Measurements from ENCODE around the gene GIT2.
"Not testable (repeated sequence)": the region's sequence is repeated elsewhere in the genome, so short reads cannot be mapped to it uniquely, and the experiment has no call there.

The GIT2 gene

GRCh38 chr12:110004598-110004997, 8.4 kb upstream of the GIT2 start:
- no peak for DNase-seq (ENCODE audit: low spot score)

- no peak for DNase-seq (ENCODE audit: low spot score)
Measured at GRCh38 chr12:110002676-110003515, 6.7 kb upstream of the GIT2 start.

GRCh38 chr12:110001596-110001995, 5.4 kb upstream of the GIT2 start:
- DNase-seq (ENCODE audit: low spot score): no peak

GRCh38 chr12:109999983-110000505, 3.9 kb upstream of the GIT2 start:
- DNase-seq (ENCODE audit: low spot score): no peak

- no peak for DNase-seq (ENCODE audit: low spot score)
Measured at GRCh38 chr12:109999649-109999971, 3.4 kb upstream of the GIT2 start.

GRCh38 chr12:109998904-109999648, 2.9 kb upstream of the GIT2 start, which contains the start of gene ANKRD13A:
Gene ANKRD13A (plus strand): TSS chr12:109999430. CDS start chr12:109999689, 259 bp downstream.
- peak; percentile 96 for DNase-seq (ENCODE audit: low spot score)

GRCh38 chr12:109998241-109998903, 2.2 kb upstream of the GIT2 start:
- no peak for DNase-seq (ENCODE audit: low spot score)

GRCh38 chr12:109997393-109997792, 1.2 kb upstream of the GIT2 start:
- no peak for DNase-seq (ENCODE audit: low spot score)

GRCh38 chr12:109996483-109996853, 300 bp upstream of the GIT2 start:
- DNase-seq (ENCODE audit: low spot score): no peak

GRCh38 chr12:109995361-109995685, 845 bp downstream of the GIT2 start:
- no peak for DNase-seq (ENCODE audit: low spot score)

GRCh38 chr12:109994401-109995175, 1.6 kb downstream of the GIT2 start:
- DNase-seq (ENCODE audit: low spot score): no peak

- no peak for DNase-seq (ENCODE audit: low spot score)
Measured at GRCh38 chr12:109993091-109993490, 3.1 kb downstream of the GIT2 start.

- DNase-seq (ENCODE audit: low spot score): no peak
Measured at GRCh38 chr12:109991586-109991985, 4.6 kb downstream of the GIT2 start.

GRCh38 chr12:109989380-109989779, 6.8 kb downstream of the GIT2 start:
- no peak for DNase-seq (ENCODE audit: low spot score)

- DNase-seq (ENCODE audit: low spot score): no peak
Measured at GRCh38 chr12:109988903-109989302, 7.3 kb downstream of the GIT2 start.

GRCh38 chr12:109988274-109988673, 7.9 kb downstream of the GIT2 start:
- DNase-seq (ENCODE audit: low spot score): no peak

GRCh38 chr12:109987615-109988014, 8.6 kb downstream of the GIT2 start:
- no peak for DNase-seq (ENCODE audit: low spot score)

GRCh38 chr12:109986236-109986635, 9.9 kb downstream of the GIT2 start:
- DNase-seq (ENCODE audit: low spot score): not testable (repeated sequence)

- no peak for DNase-seq (ENCODE audit: low spot score)
Measured at GRCh38 chr12:109983432-109984142, 12.6 kb downstream of the GIT2 start.

- DNase-seq (ENCODE audit: low spot score): no peak
Measured at GRCh38 chr12:109982210-109982609, 14.0 kb downstream of the GIT2 start.

GRCh38 chr12:109981311-109981710, 14.9 kb downstream of the GIT2 start:
- no peak for DNase-seq (ENCODE audit: low spot score)

Data from Ammon's horn (tissue), 1 donor.